PC-3 (cell line): ENCODE data around the gene STAM.

ENCODE experiments used
- CTCF ChIP-seq: fragments of 300-600 bp; sonication (generic); conservative IDR thresholded peaks from 2 replicates; pipeline ENCODE4 v1.5.1; 2017; ENCODE audit warnings: antibody characterized with exemption, low read depth, mild to moderate bottlenecking, low read length
- EZH2phosphoT487 ChIP-seq: fragments of 300-600 bp; sonication (generic); IDR thresholded peaks from 2 replicates; pipeline ENCODE4 v1.6.1; 2018; ENCODE audit warnings: mild to moderate bottlenecking, antibody characterized with exemption, low read length, borderline replicate concordance

GRCh38 chr10:17689137-17689536 is 45.2 kb downstream of the STAM start:
- TF ChIP-seq CTCF = no peak
- TF ChIP-seq EZH2phosphoT487 = no peak
